Tibial nerve (tissue), 4 donors: Measurements from ENCODE around the gene WDR43. TPM values are rescaled to one million over a fixed set of nuclear protein-coding genes. Genes with fewer than 3 reads are reported as not detected.

Experiments
- DNase-seq, 2 donors: peaks; one replicate each; pipeline ENCODE4 v3.0.0-alpha.2; 2019; ENCODE audit warnings: low spot score in 2 of 2
- H3K27ac ChIP-seq, 4 donors: fragments of 200-600 bp; sonication (generic) in 3 of 4; one replicate each; pipeline ENCODE4 v1.5.1; 2017 to 2019; ENCODE audit warnings: mild to moderate bottlenecking in 1 of 4
- H3K27me3 ChIP-seq, 2 donors: fragments of 200-600 bp; sonication (generic) in 1 of 2; one replicate each; pipeline versions ENCODE4 v1.5.1 to v1.6.0; 2017 to 2019
- H3K36me3 ChIP-seq, 3 donors: fragments of 200-600 bp; sonication (generic); one replicate each; pipeline ENCODE4 v1.5.1; 2018 to 2019
- H3K4me1 ChIP-seq, 4 donors: fragments of 200-600 bp; sonication (generic) in 3 of 4; one replicate each; pipeline ENCODE4 v1.5.1; 2017 to 2019
- H3K4me3 ChIP-seq, 4 donors: fragments of 200-600 bp; sonication (generic) in 3 of 4; one replicate each; pipeline ENCODE4 v1.5.1; 2017 to 2019; ENCODE audit warnings: mild to moderate bottlenecking in 1 of 4, moderate library complexity in 1 of 4
- H3K9me3 ChIP-seq, 4 donors: fragments of 200-600 bp; sonication (generic) in 3 of 4; one replicate each; pipeline ENCODE4 v1.5.1; 2017 to 2019
- EP300 ChIP-seq, 2 donors: sonication (generic); formaldehyde crosslinking; IDR thresholded peaks; one replicate each; pipeline ENCODE4 v1.6.1; 2017; ENCODE audit warnings: antibody characterized with exemption in 2 of 2, mild to moderate bottlenecking in 1 of 2
- POLR2A ChIP-seq, 2 donors: fragments of 450-650 bp; IDR thresholded peaks; one replicate each; pipeline ENCODE4 v1.6.1; 2017; ENCODE audit warnings: antibody characterized with exemption in 2 of 2, mild to moderate bottlenecking in 2 of 2, moderate library complexity in 2 of 2
- WGBS, 2 donors: methylation state at CpG; one replicate each; pipeline ENCODE4 v1.1.5; 2018; 5-methylcytosine and 5-hydroxymethylcytosine counted together
- total RNA-seq, 4 donors: library from RNA; depleted of rRNA; stranded (reverse); fragments of >200 nt; gene quantifications; one replicate each; pipeline ENCODE4 v1.1.0, GENCODE V29; 2016
- TF ChIP-seq, protein P1 (sequence below), 5 experiments: fragments of 200-600 bp in 3 of 5; fragments of 450-650 bp in 2 of 5; sonication (generic) in 3 of 5; IDR thresholded peaks; one replicate each; pipeline ENCODE4 v1.5.1; 2016 to 2019; ENCODE audit warnings: antibody characterized with exemption in 5 of 5, mild to moderate bottlenecking in 3 of 5, moderate library complexity in 2 of 5

Gene WDR43
- total RNA-seq, 4 donors from 2014 or later = 32.2 to 57.6 (median 37.0) TPM

DNA sequence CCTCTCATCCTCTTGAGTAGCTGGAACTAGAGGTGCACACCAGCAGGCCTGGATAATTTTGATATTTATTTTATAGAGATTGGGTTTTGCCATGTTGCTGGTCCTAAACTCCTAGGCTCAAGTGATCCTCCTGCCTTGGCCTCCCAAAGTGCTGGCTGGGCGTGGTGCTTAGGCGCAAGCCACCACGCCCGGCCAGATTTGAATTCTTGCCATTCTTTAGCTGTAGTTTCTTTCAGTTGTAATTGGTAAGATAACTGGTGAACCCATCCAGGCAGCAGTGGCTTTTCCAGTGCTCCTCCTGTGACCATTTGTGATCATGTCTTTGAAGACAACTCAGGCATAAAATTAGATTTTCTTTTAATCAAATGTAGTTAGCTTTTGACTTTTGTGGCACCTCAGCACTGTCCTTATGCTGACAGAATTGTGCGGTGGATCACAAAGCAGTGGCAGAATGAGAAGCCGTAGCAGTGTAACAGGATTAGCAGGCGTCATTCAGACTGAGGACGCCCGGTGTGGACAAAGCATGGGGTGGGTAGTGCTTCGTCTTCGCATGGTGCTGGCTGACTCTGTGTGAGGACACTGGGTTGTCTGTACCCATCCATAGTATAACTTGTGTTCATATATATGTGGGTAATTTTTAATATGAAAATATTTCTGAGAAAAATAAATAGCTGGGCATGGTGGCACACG, 56.6 kb downstream of the WDR43 start:
- H3K4me3 ChIP-seq = no peak overlapping the region
- peaks cover 0 to 5% (median 0%) of the 10 kb centered on the region in 4 donors for H3K9me3 ChIP-seq
- 94 to 97% methylated on average over 12 of the region's 12 CpGs for WGBS, 2 donors
- H3K27ac ChIP-seq = peak overlapping the region in 3 of 4 donors; percentile 71 to 81 (median 81)
- peaks cover 0 to 37% (median 0%) of the 10 kb centered on the region in 3 donors for H3K36me3 ChIP-seq
- no peaks in the 10 kb centered on the region for H3K27me3 ChIP-seq
- peaks cover 0 to 30% (median 17%) of the 10 kb centered on the region in 4 donors for H3K4me1 ChIP-seq
- no peak for DNase-seq
- TF ChIP-seq EP300 (IDR thresholded peaks at IDR 0.05) (no peak), POLR2A (IDR thresholded peaks at IDR 0.05) (no peak)
- TF ChIP-seq, protein P1, sequence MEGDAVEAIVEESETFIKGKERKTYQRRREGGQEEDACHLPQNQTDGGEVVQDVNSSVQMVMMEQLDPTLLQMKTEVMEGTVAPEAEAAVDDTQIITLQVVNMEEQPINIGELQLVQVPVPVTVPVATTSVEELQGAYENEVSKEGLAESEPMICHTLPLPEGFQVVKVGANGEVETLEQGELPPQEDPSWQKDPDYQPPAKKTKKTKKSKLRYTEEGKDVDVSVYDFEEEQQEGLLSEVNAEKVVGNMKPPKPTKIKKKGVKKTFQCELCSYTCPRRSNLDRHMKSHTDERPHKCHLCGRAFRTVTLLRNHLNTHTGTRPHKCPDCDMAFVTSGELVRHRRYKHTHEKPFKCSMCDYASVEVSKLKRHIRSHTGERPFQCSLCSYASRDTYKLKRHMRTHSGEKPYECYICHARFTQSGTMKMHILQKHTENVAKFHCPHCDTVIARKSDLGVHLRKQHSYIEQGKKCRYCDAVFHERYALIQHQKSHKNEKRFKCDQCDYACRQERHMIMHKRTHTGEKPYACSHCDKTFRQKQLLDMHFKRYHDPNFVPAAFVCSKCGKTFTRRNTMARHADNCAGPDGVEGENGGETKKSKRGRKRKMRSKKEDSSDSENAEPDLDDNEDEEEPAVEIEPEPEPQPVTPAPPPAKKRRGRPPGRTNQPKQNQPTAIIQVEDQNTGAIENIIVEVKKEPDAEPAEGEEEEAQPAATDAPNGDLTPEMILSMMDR (IDR thresholded peaks at IDR 0.05) = no peak

GRCh38 chr2:28951910-28952835, 57.7 kb downstream of the WDR43 start:
- peaks cover 0 to 26% (median 0%) of the 10 kb centered on the region in 3 donors for H3K36me3 ChIP-seq
- peak; percentile 79 to 98 for TF ChIP-seq EP300 (IDR thresholded peaks at IDR 0.05)
- TF ChIP-seq, protein P1 (IDR thresholded peaks at IDR 0.05) = no peak
- H3K4me3 ChIP-seq = no peak overlapping the region
- peak overlapping the region; percentile 36 to 81 (median 76) for H3K27ac ChIP-seq
- peak; percentile 48 to 80 for DNase-seq
- peaks cover 0 to 30% (median 20%) of the 10 kb centered on the region in 4 donors for H3K4me1 ChIP-seq
- H3K9me3 ChIP-seq = peaks cover 0 to 5% (median 0%) of the 10 kb centered on the region in 4 donors
- WGBS, 2 donors = 59 to 66% methylated on average over 13 of the region's 13 CpGs
- no peaks in the 10 kb centered on the region for H3K27me3 ChIP-seq

- H3K4me1 ChIP-seq = peaks cover 0 to 30% (median 20%) of the 10 kb centered on the region in 4 donors
- H3K9me3 ChIP-seq = peaks cover 0 to 5% (median 0%) of the 10 kb centered on the region in 4 donors
- H3K27me3 ChIP-seq = no peaks in the 10 kb centered on the region
- H3K27ac ChIP-seq = peak overlapping the region; percentile 36 to 81 (median 70)
- peaks cover 0 to 21% (median 0%) of the 10 kb centered on the region in 3 donors for H3K36me3 ChIP-seq
- TF ChIP-seq POLR2A (IDR thresholded peaks at IDR 0.05) = no peak
- TF ChIP-seq, protein P1 (IDR thresholded peaks at IDR 0.05) = no peak
- TF ChIP-seq EP300 (IDR thresholded peaks at IDR 0.05) = no peak
- peak in 1 of 2 donors; percentile 38 for DNase-seq
- no peak overlapping the region for H3K4me3 ChIP-seq
- whole genome bisulfite sequencing, 2 donors = 43 to 48% methylated on average over 6 of the region's 6 CpGs
Measured at GRCh38 chr2:28952836-28953211, 58.4 kb downstream of the WDR43 start.

GRCh38 chr2:28955467-28955866, 61.0 kb downstream of the WDR43 start:
- Histone ChIP-seq H3K9me3 (no peaks in the 10 kb centered on the region), H3K36me3 (no peaks in the 10 kb centered on the region), H3K27me3 (no peaks in the 10 kb centered on the region), H3K4me1 (peaks cover 0 to 37% (median 22%) of the 10 kb centered on the region in 4 donors), H3K4me3 (no peak overlapping the region), H3K27ac (no peak overlapping the region)
- 59 to 62% methylated on average over 5 of the region's 5 CpGs for whole genome bisulfite sequencing, 2 donors
- no peak for TF ChIP-seq EP300 (IDR thresholded peaks at IDR 0.05)
- TF ChIP-seq POLR2A (IDR thresholded peaks at IDR 0.05) = no peak
- TF ChIP-seq, protein P1 (IDR thresholded peaks at IDR 0.05) = no peak
- DNase-seq = no peak
